HUES64 (cell line): ENCODE data around the gene MAGI2.
"Not testable (repeated sequence)": the region's sequence is repeated elsewhere in the genome, so short reads cannot be mapped to it uniquely, and the experiment has no call there.

Experiments used
- H3K27ac ChIP-seq: 2 replicates; pipeline ENCODE4 v1.7.0; 2013; ENCODE audit warnings: low read depth, low read length, inconsistent platforms
- H3K27me3 ChIP-seq: 2 replicates; pipeline ENCODE4 v1.6.1; 2013; ENCODE audit warnings: mild to moderate bottlenecking, low read length; ENCODE audit not compliant: insufficient read depth
- H3K36me3 ChIP-seq: 2 replicates; pipeline ENCODE4 v1.6.1; 2013; ENCODE audit warnings: mild to moderate bottlenecking, low read length; ENCODE audit not compliant: insufficient read depth
- H3K4me1 ChIP-seq: 2 replicates; pipeline ENCODE4 v1.6.1; 2013; ENCODE audit warnings: mild to moderate bottlenecking, low read length, moderate library complexity; ENCODE audit not compliant: insufficient read depth
- H3K4me3 ChIP-seq: 2 replicates; pipeline ENCODE4 v1.5.1; 2013; ENCODE audit warnings: mild to moderate bottlenecking, low read length, moderate library complexity
- H3K9ac ChIP-seq: 2 replicates; pipeline ENCODE4 v1.6.1; 2013; ENCODE audit warnings: mild to moderate bottlenecking, low read depth, low read length
- H3K9me3 ChIP-seq: 2 replicates; pipeline ENCODE4 v1.6.1; 2013; ENCODE audit warnings: low read depth, low read length; ENCODE audit not compliant: insufficient read depth
- WGBS: fragments of 150-250, 120-280 bp; methylation state at CpG from one replicate; pipeline ENCODE4 v1.1.7; 2013; ENCODE audit warnings: missing lambda C conversion rate; 5-methylcytosine and 5-hydroxymethylcytosine counted together

Gene MAGI2

GRCh38 chr7:78587443-78588044, 865.9 kb downstream of the MAGI2 start:
- Histone ChIP-seq H3K9me3 (no peaks in the 10 kb centered on the region), H3K9ac (no peak overlapping the region), H3K4me1 (peaks cover 23% of the 10 kb centered on the region), H3K27ac (no peak overlapping the region), H3K27me3 (no peaks in the 10 kb centered on the region), H3K4me3 (no peak overlapping the region), H3K36me3 (no peaks in the 10 kb centered on the region)
- 95% methylated on average over 5 of the region's 5 CpGs for WGBS

- Histone ChIP-seq H3K27ac (no peak overlapping the region), H3K9me3 (no peaks in the 10 kb centered on the region), H3K4me1 (peaks cover 33% of the 10 kb centered on the region), H3K36me3 (no peaks in the 10 kb centered on the region), H3K9ac (no peak overlapping the region), H3K27me3 (no peaks in the 10 kb centered on the region), H3K4me3 (no peak overlapping the region)
- WGBS: 97% methylated on average over 4 of the region's 4 CpGs
Measured at GRCh38 chr7:78585980-78586379, 867.5 kb downstream of the MAGI2 start.

GRCh38 chr7:78578686-78579085, 874.8 kb downstream of the MAGI2 start:
- H3K9me3 ChIP-seq: no peaks in the 10 kb centered on the region
- WGBS: 2% methylated on average over 2 of the region's 2 CpGs
- no peaks in the 10 kb centered on the region for H3K36me3 ChIP-seq
- peaks cover 59% of the 10 kb centered on the region for H3K4me1 ChIP-seq
- no peak overlapping the region for H3K4me3 ChIP-seq
- H3K27ac ChIP-seq: peak overlapping the region; percentile 96
- H3K9ac ChIP-seq: peak overlapping the region; percentile 59
- H3K27me3 ChIP-seq: no peaks in the 10 kb centered on the region

GRCh38 chr7:78577174-78577952, 876.1 kb downstream of the MAGI2 start:
- H3K36me3 ChIP-seq, H3K4me3 ChIP-seq, H3K9me3 ChIP-seq, H3K27me3 ChIP-seq: not testable (repeated sequence)
- 10% methylated on average over 7 of the region's 7 CpGs for whole genome bisulfite sequencing
- H3K27ac ChIP-seq: peak overlapping the region; percentile 96
- H3K9ac ChIP-seq: peak overlapping the region; percentile 36; the same call in 1 of the 2 replicates
- H3K4me1 ChIP-seq: peaks cover 59% of the 10 kb centered on the region

- Histone ChIP-seq H3K27ac (peak overlapping the region; percentile 72), H3K4me3 (no peak overlapping the region), H3K9ac (no peak overlapping the region; the same call in 1 of the 2 replicates), H3K4me1 (peaks cover 63% of the 10 kb centered on the region), H3K9me3 (no peaks in the 10 kb centered on the region), H3K36me3 (no peaks in the 10 kb centered on the region), H3K27me3 (no peaks in the 10 kb centered on the region)
Measured at GRCh38 chr7:78576236-78576635, 877.2 kb downstream of the MAGI2 start.

GRCh38 chr7:78571292-78571691, 882.2 kb downstream of the MAGI2 start:
- Histone ChIP-seq H3K4me1 (peaks cover 49% of the 10 kb centered on the region), H3K9ac (no peak overlapping the region), H3K27me3 (no peaks in the 10 kb centered on the region), H3K9me3 (no peaks in the 10 kb centered on the region), H3K36me3 (no peaks in the 10 kb centered on the region), H3K27ac (no peak overlapping the region), H3K4me3 (no peak overlapping the region)
- 50% methylated on average over 1 of the region's 1 CpG for WGBS

GRCh38 chr7:78568690-78569089, 884.8 kb downstream of the MAGI2 start:
- no peak overlapping the region for H3K27ac ChIP-seq

GRCh38 chr7:78567836-78568235, 885.6 kb downstream of the MAGI2 start:
- no peaks in the 10 kb centered on the region for H3K36me3 ChIP-seq
- WGBS: 81% methylated on average over 2 of the region's 2 CpGs
- peaks cover 60% of the 10 kb centered on the region for H3K4me1 ChIP-seq
- H3K27ac ChIP-seq: 0 out of 2 replicates have a peak overlapping the region, but pooled peaks have one; percentile 0
- no peaks in the 10 kb centered on the region for H3K27me3 ChIP-seq
- no peak overlapping the region for H3K4me3 ChIP-seq
- no peak overlapping the region for H3K9ac ChIP-seq
- H3K9me3 ChIP-seq: no peaks in the 10 kb centered on the region

More at GRCh38 chr7:78568690-78569089, 884.8 kb downstream of the MAGI2 start:
- Histone ChIP-seq H3K36me3 (no peaks in the 10 kb centered on the region), H3K9me3 (no peaks in the 10 kb centered on the region), H3K9ac (no peak overlapping the region), H3K4me1 (peaks cover 52% of the 10 kb centered on the region), H3K27me3 (no peaks in the 10 kb centered on the region), H3K4me3 (no peak overlapping the region)
- WGBS: 91% methylated on average over 4 of the region's 4 CpGs

GRCh38 chr7:78565784-78566183, 887.7 kb downstream of the MAGI2 start:
- no peak overlapping the region for H3K9ac ChIP-seq
- H3K4me1 ChIP-seq: peaks cover 55% of the 10 kb centered on the region
- H3K27me3 ChIP-seq: no peaks in the 10 kb centered on the region
- H3K4me3 ChIP-seq: no peak overlapping the region
- H3K9me3 ChIP-seq: no peaks in the 10 kb centered on the region
- no peaks in the 10 kb centered on the region for H3K36me3 ChIP-seq
- 92% methylated on average over 5 of the region's 5 CpGs for WGBS
- no peak overlapping the region for H3K27ac ChIP-seq

- whole genome bisulfite sequencing: 11% methylated on average over 5 of the region's 5 CpGs
- no peaks in the 10 kb centered on the region for H3K27me3 ChIP-seq
- no peaks in the 10 kb centered on the region for H3K9me3 ChIP-seq
- peak overlapping the region; percentile 83 for H3K27ac ChIP-seq
- H3K4me3 ChIP-seq: no peak overlapping the region
- H3K9ac ChIP-seq: no peak overlapping the region
- peaks cover 64% of the 10 kb centered on the region for H3K4me1 ChIP-seq
- H3K36me3 ChIP-seq: no peaks in the 10 kb centered on the region
Measured at GRCh38 chr7:78563191-78563590, 890.3 kb downstream of the MAGI2 start.

GRCh38 chr7:78562191-78562590, 891.3 kb downstream of the MAGI2 start:
- Histone ChIP-seq H3K9ac (no peak overlapping the region), H3K4me1 (peaks cover 56% of the 10 kb centered on the region), H3K27ac (peak overlapping the region; percentile 83; the same call in 1 of the 2 replicates), H3K9me3 (no peaks in the 10 kb centered on the region), H3K36me3 (no peaks in the 10 kb centered on the region), H3K4me3 (no peak overlapping the region), H3K27me3 (no peaks in the 10 kb centered on the region)
